Lung (tissue), 12 donors: ENCODE data around the gene TRPM7. TPM values are rescaled to one million over a fixed set of nuclear protein-coding genes. Genes with fewer than 3 reads are reported as not detected.
A peak's percentile ranks its signal among the peaks of the same experiment; 100 is the strongest.
"Not testable (repeated sequence)": the region's sequence is repeated elsewhere in the genome, so short reads cannot be mapped to it uniquely, and the experiment has no call there.

Source experiments
- ATAC-seq: fragments of 200-7000 bp; cut with Tn5 transposase; one replicate; pipeline ENCODE4 v1.9.1; 2020; ENCODE audit warnings: moderate number of reproducible peaks; ENCODE audit not compliant: insufficient read depth, low FRiP score
- DNase-seq, 3 donors: peaks; one replicate each; pipeline ENCODE4 v3.0.0-alpha.2; 2013 to 2017
- H3K27ac ChIP-seq, 2 donors: one replicate each; pipeline ENCODE4 v1.5.1; 2013; ENCODE audit warnings: mild to moderate bottlenecking in 2 of 2, moderate library complexity in 2 of 2, control low read depth in 1 of 2, inconsistent platforms in 1 of 2, low read depth in 1 of 2, low read length in 1 of 2
- H3K27me3 ChIP-seq, 3 donors: one replicate each; pipeline ENCODE4 v1.5.1; 2013; ENCODE audit warnings: low read length in 2 of 3; ENCODE audit not compliant: control insufficient read depth in 3 of 3, insufficient read depth in 3 of 3
- H3K36me3 ChIP-seq, 4 donors: one replicate each; pipeline ENCODE4 v1.5.1; 2013; ENCODE audit warnings: low read length in 4 of 4, mild to moderate bottlenecking in 1 of 4, moderate library complexity in 1 of 4; ENCODE audit not compliant: control insufficient read depth in 4 of 4, insufficient read depth in 4 of 4
- H3K4me1 ChIP-seq, 5 donors: one replicate each; pipeline ENCODE4 v1.5.1; 2013; ENCODE audit warnings: low read length in 5 of 5, mild to moderate bottlenecking in 2 of 5, moderate library complexity in 1 of 5; ENCODE audit not compliant: control insufficient read depth in 5 of 5, insufficient read depth in 5 of 5
- H3K4me3 ChIP-seq: one replicate; pipeline ENCODE4 v1.5.1; 2013; ENCODE audit warnings: mild to moderate bottlenecking, control low read depth, moderate library complexity
- H3K9ac ChIP-seq, 2 donors: one replicate each; pipeline ENCODE4 v1.5.1; 2013; ENCODE audit warnings: low read length in 2 of 2, control low read depth in 1 of 2; ENCODE audit not compliant: insufficient read depth in 1 of 2
- H3K9me3 ChIP-seq, 4 donors: one replicate each; pipeline ENCODE4 v1.5.1; 2013; ENCODE audit warnings: low read length in 3 of 4, mild to moderate bottlenecking in 1 of 4, moderate library complexity in 1 of 4; ENCODE audit not compliant: control insufficient read depth in 4 of 4, insufficient read depth in 3 of 4
- WGBS, 2 donors: extraction: QIAGEN DNeasy Blood & Tissue Kit; methylation state at CpG; one replicate each; pipeline ENCODE4 v1.1.7; 2013; 5-methylcytosine and 5-hydroxymethylcytosine counted together
- polyA plus RNA-seq, 2 donors: library from polyadenylated mRNA; stranded (reverse); fragments of 200-250 nt; gene quantifications; one replicate each; pipeline ENCODE4 v1.2.1, GENCODE V29; 2013
- total RNA-seq, 2 donors: library from RNA; depleted of rRNA in 1 of 2; stranded (reverse); fragments of >200 nt in 1 of 2; gene quantifications; one replicate each; pipeline ENCODE4 v1.2.1, GENCODE V29; 2014 to 2021
- TF ChIP-seq, protein P1 (sequence below): IDR thresholded peaks from 2 replicates; pipeline ENCODE4 v1.5.1; 2012; ENCODE audit warnings: mild to moderate bottlenecking; ENCODE audit errors: control extremely low read depth, extremely low read depth
- donor health status: control.
- donor health status: control.
- donor health status: Bipolar disorder and iron deficiency.
- donor health status: healthy.
- donor health status: DM: yes; HTN: yes; CAD: no.

TRPM7 gene
- total and polyA plus RNA-seq, 4 donors = 9.1 to 77.7 (median 20.7) TPM

DNA sequence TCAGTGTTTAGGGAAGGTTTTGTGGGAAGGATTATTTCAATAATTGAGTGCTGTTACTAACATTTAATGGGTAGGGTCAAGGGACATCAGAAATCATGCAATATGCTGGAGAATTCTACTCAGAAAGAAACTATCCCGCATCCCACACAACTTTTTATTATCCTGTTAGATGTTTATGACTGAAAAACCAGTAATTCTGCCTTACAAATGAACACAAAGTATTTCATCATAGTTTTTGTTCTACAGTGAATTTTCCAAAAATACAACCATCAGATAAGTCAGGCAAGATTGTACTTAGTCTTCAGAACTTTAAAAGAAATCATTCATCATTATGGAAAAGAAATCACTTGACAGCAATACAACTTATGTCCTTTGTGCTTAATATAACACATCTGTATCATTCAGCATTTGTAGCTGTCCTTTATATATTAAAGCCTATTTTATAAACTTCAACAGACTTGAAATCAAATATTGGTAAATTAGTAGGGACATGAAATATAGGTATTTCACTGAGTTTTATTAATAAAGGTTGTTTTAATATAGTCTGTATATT, 61.9 kb downstream of the TRPM7 start:
- peaks cover 8 to 19% (median 13%) of the 10 kb centered on the region in 4 donors for H3K36me3 ChIP-seq

DNA sequence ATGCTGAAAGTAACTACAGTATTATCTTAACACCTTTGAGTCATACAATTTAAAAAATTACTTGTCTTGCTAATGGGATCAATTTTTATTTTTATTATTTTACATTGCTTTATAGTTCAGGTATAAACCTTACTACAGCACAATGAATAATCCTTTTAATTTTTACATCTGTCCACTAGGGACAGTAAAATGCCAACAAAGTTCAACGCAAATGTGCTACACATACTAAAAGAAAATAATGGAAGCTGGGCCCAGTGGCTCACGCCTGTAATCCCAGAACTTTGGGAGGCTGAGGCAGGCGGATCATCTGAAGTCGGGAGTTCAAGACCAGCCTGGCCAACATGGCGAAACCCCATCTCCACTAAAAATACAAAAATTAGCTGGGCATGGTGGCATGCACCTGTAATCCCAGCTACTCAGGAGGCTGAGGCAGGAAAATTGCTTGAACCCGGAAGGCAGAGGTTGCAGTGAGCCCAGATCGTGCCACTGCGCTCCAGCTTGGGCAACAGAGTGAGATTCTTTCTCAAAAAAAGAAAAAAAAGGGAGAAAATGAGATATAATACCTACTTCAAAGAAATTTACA, 64.1 kb downstream of the TRPM7 start:
- WGBS, 2 donors = 88 to 90% methylated on average over 8 of the region's 8 CpGs
- ATAC-seq, H3K9ac ChIP-seq: not testable (repeated sequence)

More for the DNA sequence above, 61.9 kb downstream of the TRPM7 start:
- ATAC-seq = no peak
- Histone ChIP-seq H3K4me3 (no peak overlapping the region), H3K27me3 (no peaks in the 10 kb centered on the region), H3K4me1 (no peaks in the 10 kb centered on the region), H3K9me3 (no peaks in the 10 kb centered on the region), H3K27ac (no peak overlapping the region), H3K9ac (no peak overlapping the region)
- no peak for DNase-seq
- WGBS, 2 donors = 95 to 97% methylated on average over 1 of the region's 1 CpG
- TF ChIP-seq, protein P1, sequence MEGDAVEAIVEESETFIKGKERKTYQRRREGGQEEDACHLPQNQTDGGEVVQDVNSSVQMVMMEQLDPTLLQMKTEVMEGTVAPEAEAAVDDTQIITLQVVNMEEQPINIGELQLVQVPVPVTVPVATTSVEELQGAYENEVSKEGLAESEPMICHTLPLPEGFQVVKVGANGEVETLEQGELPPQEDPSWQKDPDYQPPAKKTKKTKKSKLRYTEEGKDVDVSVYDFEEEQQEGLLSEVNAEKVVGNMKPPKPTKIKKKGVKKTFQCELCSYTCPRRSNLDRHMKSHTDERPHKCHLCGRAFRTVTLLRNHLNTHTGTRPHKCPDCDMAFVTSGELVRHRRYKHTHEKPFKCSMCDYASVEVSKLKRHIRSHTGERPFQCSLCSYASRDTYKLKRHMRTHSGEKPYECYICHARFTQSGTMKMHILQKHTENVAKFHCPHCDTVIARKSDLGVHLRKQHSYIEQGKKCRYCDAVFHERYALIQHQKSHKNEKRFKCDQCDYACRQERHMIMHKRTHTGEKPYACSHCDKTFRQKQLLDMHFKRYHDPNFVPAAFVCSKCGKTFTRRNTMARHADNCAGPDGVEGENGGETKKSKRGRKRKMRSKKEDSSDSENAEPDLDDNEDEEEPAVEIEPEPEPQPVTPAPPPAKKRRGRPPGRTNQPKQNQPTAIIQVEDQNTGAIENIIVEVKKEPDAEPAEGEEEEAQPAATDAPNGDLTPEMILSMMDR = no peak

DNA sequence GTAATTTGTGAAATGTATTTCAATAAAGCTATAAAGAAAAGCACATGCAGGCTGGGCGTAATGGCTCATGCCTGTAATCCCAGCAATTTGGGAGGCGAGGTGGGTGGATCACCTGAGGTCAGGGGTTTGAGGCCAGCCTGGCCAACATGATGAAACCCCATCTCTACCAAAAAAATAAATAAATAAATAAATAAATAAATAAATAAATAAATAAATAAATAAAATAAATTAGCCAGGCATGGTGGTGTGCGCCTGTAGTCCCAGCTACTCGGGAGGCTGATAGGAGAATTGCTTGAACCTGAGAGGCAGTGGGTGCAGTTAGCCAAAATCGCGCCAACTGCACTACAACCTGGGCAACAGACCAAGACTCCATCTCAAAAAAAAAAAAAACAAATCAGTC, 69.6 kb downstream of the TRPM7 start:
- H3K9me3 ChIP-seq, H3K4me3 ChIP-seq, H3K27ac ChIP-seq, H3K4me1 ChIP-seq, DNase-seq, H3K9ac ChIP-seq, H3K27me3 ChIP-seq, ATAC-seq: not testable (repeated sequence)
- WGBS, 2 donors = 87 to 97% methylated on average over 6 of the region's 6 CpGs
- peaks cover 5 to 22% (median 13%) of the 10 kb centered on the region in 4 donors for H3K36me3 ChIP-seq

More for the DNA sequence above, 64.1 kb downstream of the TRPM7 start:
- H3K27me3 ChIP-seq, H3K27ac ChIP-seq, H3K4me1 ChIP-seq, H3K4me3 ChIP-seq, H3K9me3 ChIP-seq: not testable (repeated sequence)
- H3K36me3 ChIP-seq = peaks cover 3 to 22% (median 12%) of the 10 kb centered on the region in 4 donors
- peak in 1 of 3 donors; percentile 4 for DNase-seq

DNA sequence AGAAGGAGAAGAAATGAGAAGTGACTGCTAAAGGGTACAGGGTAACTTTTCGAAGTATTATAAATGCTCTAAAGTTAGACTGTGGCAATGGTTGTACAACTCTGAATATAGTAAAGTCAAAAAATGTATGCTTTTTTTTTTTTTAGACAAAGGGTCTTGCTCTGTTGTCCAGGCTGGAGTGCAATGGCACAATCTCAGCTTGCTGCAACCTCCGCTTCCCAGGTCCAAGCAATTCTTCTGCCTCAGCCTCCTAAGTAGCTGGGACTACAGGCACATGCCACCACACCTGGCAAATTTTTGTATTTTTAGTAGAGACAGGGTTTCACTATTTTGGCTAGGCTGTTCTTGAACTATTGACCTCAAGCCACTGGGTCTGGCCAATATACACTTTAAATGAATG, 70.0 kb downstream of the TRPM7 start:
- H3K4me1 ChIP-seq, H3K9me3 ChIP-seq, DNase-seq, H3K27ac ChIP-seq, ATAC-seq, H3K27me3 ChIP-seq, H3K4me3 ChIP-seq, H3K9ac ChIP-seq: not testable (repeated sequence)
- 96 to 97% methylated on average over 2 of the region's 2 CpGs for WGBS, 2 donors
- peaks cover 5 to 22% (median 15%) of the 10 kb centered on the region in 4 donors for H3K36me3 ChIP-seq

DNA sequence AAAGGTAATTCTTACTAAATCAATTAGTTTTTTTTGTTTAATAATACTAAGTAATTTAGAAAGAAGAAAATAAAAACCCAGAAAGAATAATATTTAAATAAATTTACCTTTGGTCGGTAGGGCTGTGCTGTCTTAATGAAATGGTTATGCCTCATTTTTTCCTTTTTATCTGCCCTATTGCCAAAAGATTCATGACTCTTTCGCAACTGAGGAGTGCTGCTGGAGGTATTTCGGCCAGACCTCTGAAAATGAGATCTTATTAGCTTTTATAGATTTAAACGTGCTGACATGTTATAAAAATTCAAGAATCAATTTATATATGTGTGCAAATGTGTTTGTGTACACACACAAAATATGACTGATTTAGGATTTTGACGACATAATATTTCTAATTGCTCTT, 73.0 kb downstream of the TRPM7 start:
- Histone ChIP-seq H3K36me3 (peaks cover 3 to 27% (median 19%) of the 10 kb centered on the region in 4 donors), H3K4me3 (no peak overlapping the region), H3K27ac (no peak overlapping the region), H3K27me3 (no peaks in the 10 kb centered on the region), H3K9me3 (no peaks in the 10 kb centered on the region), H3K9ac (no peak overlapping the region), H3K4me1 (no peaks in the 10 kb centered on the region)
- DNase-seq = no peak
- WGBS, 2 donors = 87 to 93% methylated on average over 5 of the region's 5 CpGs
- no peak for ATAC-seq
- TF ChIP-seq, protein P1 = no peak
